Endothelial cell of umbilical vein (primary cell): ENCODE measurements around the gene NFATC2IP.

Experiments used
- CTCF ChIP-seq, 2 donors: IDR thresholded peaks; 1 replicate in 1 of 2; 2 replicates in 1 of 2; pipeline ENCODE4 v1.5.1; 2011; ENCODE audit warnings: low read length in 2 of 2, mild to moderate bottlenecking in 2 of 2, moderate library complexity in 2 of 2, control low read depth in 1 of 2, inconsistent platforms in 1 of 2, low read depth in 1 of 2; ENCODE audit not compliant: insufficient read depth in 1 of 2; ENCODE audit errors: extremely low read depth in 1 of 2
- EZH2 ChIP-seq: IDR thresholded peaks from 2 replicates; pipeline ENCODE4 v1.6.1; 2012; ENCODE audit warnings: borderline replicate concordance, low read depth, mild to moderate bottlenecking, moderate library complexity, low read length, inconsistent platforms; ENCODE audit not compliant: severe bottlenecking
- FOS ChIP-seq: IDR thresholded peaks from 2 replicates; pipeline ENCODE4 v1.6.1; 2011; ENCODE audit warnings: mild to moderate bottlenecking, low read length, moderate library complexity, borderline replicate concordance; ENCODE audit not compliant: insufficient read depth
- GATA2 ChIP-seq: IDR thresholded peaks from 2 replicates; pipeline ENCODE4 v1.7.0; 2011; ENCODE audit warnings: low read depth, mild to moderate bottlenecking, moderate library complexity, mixed read lengths, low read length; ENCODE audit not compliant: insufficient read length, insufficient read depth
- JUN ChIP-seq: IDR thresholded peaks from 2 replicates; pipeline ENCODE4 v1.6.1; 2011; ENCODE audit warnings: borderline replicate concordance, low read depth; ENCODE audit not compliant: insufficient read length, insufficient read depth
- MAX ChIP-seq: IDR thresholded peaks from 2 replicates; pipeline ENCODE4 v1.6.1; 2011; ENCODE audit not compliant: insufficient read depth, insufficient read length
- MYC ChIP-seq: IDR thresholded peaks from one replicate; pipeline ENCODE4 v1.6.1; 2011; ENCODE audit warnings: mild to moderate bottlenecking, low read depth, low read length
- POLR2A ChIP-seq: IDR thresholded peaks from 2 replicates; pipeline ENCODE4 v1.6.1; 2012; ENCODE audit warnings: low read depth, mild to moderate bottlenecking, control low read depth, low read length
- POLR2AphosphoS5 ChIP-seq: IDR thresholded peaks from 2 replicates; pipeline ENCODE4 v1.6.1; 2012; ENCODE audit warnings: low read depth, mild to moderate bottlenecking, control low read depth, low read length, moderate library complexity; ENCODE audit not compliant: insufficient read depth

GRCh38 chr16:28935924-28936783, 14.6 kb upstream of the NFATC2IP start:
- TF ChIP-seq POLR2A (no peak), JUN (no peak), CTCF (IDR thresholded peaks at IDR 0.05; ENCODE audit: extremely low read depth in 1 of 2, insufficient read depth in 1 of 2, low read depth in 1 of 2, low read length in 2 of 2) (no peak), EZH2 (no peak), POLR2AphosphoS5 (no peak), MAX (no peak), MYC (no peak), FOS (no peak), GATA2 (no peak)
